ENCODE data around the gene PRDM11. TPM values are rescaled to one million over a fixed set of nuclear protein-coding genes. Genes with fewer than 3 reads are reported as not detected.
"Not testable (repeated sequence)": the region's sequence is repeated elsewhere in the genome, so short reads cannot be mapped to it uniquely, and the experiment has no call there.

Gene PRDM11
- total RNA-seq, 4 donors from 2014 or later, result 29.5 to 43.2 (median 33.5) TPM

- H3K27ac ChIP-seq (replicated peaks in 1 of 4), result no peak overlapping the region
- peaks cover 0 to 12% (median 0%) of the 10 kb centered on the region in 4 donors for H3K27me3 ChIP-seq
- H3K36me3 ChIP-seq, result no peaks in the 10 kb centered on the region
- no peak for DNase-seq (ENCODE audit: extremely low spot score)
- intact Hi-C loops (cut with DNase I), result no loop called here
- peaks cover 0 to 5% (median 0%) of the 10 kb centered on the region in 4 donors for H3K4me1 ChIP-seq
- no peaks in the 10 kb centered on the region for H3K9me3 ChIP-seq
- 100% methylated on average over 1 of the region's 2 CpGs for WGBS
- no peak for TF ChIP-seq EP300 (IDR thresholded peaks at IDR 0.05)
- no peak overlapping the region for H3K4me3 ChIP-seq
Measured at GRCh38 chr11:45248501-45249011, 102.1 kb downstream of the PRDM11 start.

- intact Hi-C loops (cut with DNase I); H3K4me1 ChIP-seq; H3K4me3 ChIP-seq; H3K9me3 ChIP-seq; H3K36me3 ChIP-seq; H3K27ac ChIP-seq (replicated peaks in 1 of 4); DNase-seq (ENCODE audit: extremely low spot score): not testable (repeated sequence)
- H3K27me3 ChIP-seq, result peaks cover 0 to 12% (median 0%) of the 10 kb centered on the region in 4 donors
- WGBS, result 100% methylated on average over 1 of the region's 1 CpG
Measured at GRCh38 chr11:45249372-45249771, 102.9 kb downstream of the PRDM11 start.

- DNase-seq (ENCODE audit: extremely low spot score), result no peak
- Histone ChIP-seq H3K9me3 (no peaks in the 10 kb centered on the region), H3K27ac (replicated peaks in 1 of 4) (no peak overlapping the region), H3K4me1 (peaks cover 0 to 5% (median 0%) of the 10 kb centered on the region in 4 donors), H3K27me3 (peaks cover 0 to 12% (median 0%) of the 10 kb centered on the region in 4 donors), H3K4me3 (no peak overlapping the region), H3K36me3 (no peaks in the 10 kb centered on the region)
- no peak for TF ChIP-seq POLR2AphosphoS5 (IDR thresholded peaks at IDR 0.05)
- no peak for TF ChIP-seq POLR2A (IDR thresholded peaks at IDR 0.05; ENCODE audit: low read depth)
- no peak for TF ChIP-seq CTCF (IDR thresholded peaks at IDR 0.05)
- WGBS, result 38% methylated on average over 1 of the region's 3 CpGs
- intact Hi-C loops (cut with DNase I), result no loop called here
Measured at GRCh38 chr11:45250035-45250718, 103.7 kb downstream of the PRDM11 start.

GRCh38 chr11:45252134-45252856 is 105.9 kb downstream of the PRDM11 start:
- H3K27ac ChIP-seq (replicated peaks in 1 of 4), result no peak overlapping the region
- no peak overlapping the region for H3K4me3 ChIP-seq
- peak; percentile 23 to 57 (median 38) for TF ChIP-seq CTCF (IDR thresholded peaks at IDR 0.05)
- TF ChIP-seq POLR2AphosphoS5 (IDR thresholded peaks at IDR 0.05), result no peak
- intact Hi-C loops (cut with DNase I), result no loop called here
- peaks cover 0 to 12% (median 0%) of the 10 kb centered on the region in 4 donors for H3K27me3 ChIP-seq
- H3K36me3 ChIP-seq, result no peaks in the 10 kb centered on the region
- H3K4me1 ChIP-seq, result peaks cover 0 to 5% (median 0%) of the 10 kb centered on the region in 4 donors
- WGBS, result 68% methylated on average over 20 of the region's 22 CpGs
- no peaks in the 10 kb centered on the region for H3K9me3 ChIP-seq
- DNase-seq (ENCODE audit: extremely low spot score), result no peak

GRCh38 chr11:45252877-45253276 is 106.4 kb downstream of the PRDM11 start:
- intact Hi-C loops (cut with DNase I), result no loop called here
- Histone ChIP-seq H3K4me1 (peaks cover 0 to 5% (median 0%) of the 10 kb centered on the region in 4 donors), H3K36me3 (no peaks in the 10 kb centered on the region), H3K27me3 (peaks cover 0 to 11% (median 0%) of the 10 kb centered on the region in 4 donors), H3K4me3 (no peak overlapping the region), H3K27ac (replicated peaks in 1 of 4) (no peak overlapping the region), H3K9me3 (no peaks in the 10 kb centered on the region)
- TF ChIP-seq CTCF (IDR thresholded peaks at IDR 0.05) (no peak), POLR2AphosphoS5 (IDR thresholded peaks at IDR 0.05) (no peak), EP300 (IDR thresholded peaks at IDR 0.05) (no peak), POLR2A (IDR thresholded peaks at IDR 0.05; ENCODE audit: low read depth) (no peak)
- WGBS, result 72% methylated on average over 3 of the region's 3 CpGs
- no peak for DNase-seq (ENCODE audit: extremely low spot score)
